OCI-LY3 (cell line): ENCODE data around the gene KDM4B.

ENCODE experiments used
- CTCF ChIP-seq: fragments of 200-600, 300-600 bp; sonication (generic); IDR thresholded peaks from 2 replicates; pipeline ENCODE4 v1.5.1; 2014; ENCODE audit warnings: antibody characterized with exemption, low read length, low read depth
- EZH2phosphoT487 ChIP-seq: fragments of 200-600 bp; shearing (Covaris generic); IDR thresholded peaks from 2 replicates; pipeline ENCODE4 v1.6.1; 2018; ENCODE audit warnings: antibody characterized with exemption, mixed run types, low read depth

DNA sequence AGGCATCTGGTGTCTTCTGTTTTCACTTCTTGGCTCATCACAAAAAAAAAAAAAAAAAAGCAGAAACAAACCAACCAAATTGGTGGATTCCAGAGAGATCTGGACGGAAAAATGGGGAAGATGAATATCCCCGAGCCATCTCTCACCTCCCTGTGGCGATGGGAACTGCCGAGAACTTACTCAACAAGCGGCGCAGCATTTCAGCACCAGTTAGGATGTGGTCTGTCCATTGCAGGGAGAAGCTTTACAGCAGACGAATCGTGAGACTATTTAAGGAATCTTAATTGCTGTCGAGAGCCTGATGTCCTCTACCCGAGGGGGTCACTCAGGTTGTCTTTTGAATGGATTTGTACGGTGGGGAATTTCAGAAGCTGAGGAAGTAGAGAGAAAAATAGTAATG lies 17.3 kb upstream of the KDM4B start:
- no peak for TF ChIP-seq CTCF
- TF ChIP-seq EZH2phosphoT487 = no peak
